Germinal center (tissue), 1 donor: Measurements from ENCODE around the gene NBPF1.
"Not testable (repeated sequence)": the region's sequence is repeated elsewhere in the genome, so short reads cannot be mapped to it uniquely, and the experiment has no call there.

ENCODE experiments used
- DNase-seq: peaks from one replicate; pipeline ENCODE4 v3.0.0; 2012; ENCODE audit warnings: mixed read lengths, low spot score

NBPF1 gene

GRCh38 chr1:16621681-16622315 lies 8.4 kb upstream of the NBPF1 start:
- not testable (repeated sequence) for DNase-seq

- no peak for DNase-seq
Observed at GRCh38 chr1:16621300-16621658, 7.9 kb upstream of the NBPF1 start.

- not testable (repeated sequence) for DNase-seq
Observed at GRCh38 chr1:16619803-16620501, 6.6 kb upstream of the NBPF1 start.

GRCh38 chr1:16618719-16619118 lies 5.4 kb upstream of the NBPF1 start:
- no peak for DNase-seq

GRCh38 chr1:16617778-16618580 lies 4.6 kb upstream of the NBPF1 start:
- no peak for DNase-seq

DNA sequence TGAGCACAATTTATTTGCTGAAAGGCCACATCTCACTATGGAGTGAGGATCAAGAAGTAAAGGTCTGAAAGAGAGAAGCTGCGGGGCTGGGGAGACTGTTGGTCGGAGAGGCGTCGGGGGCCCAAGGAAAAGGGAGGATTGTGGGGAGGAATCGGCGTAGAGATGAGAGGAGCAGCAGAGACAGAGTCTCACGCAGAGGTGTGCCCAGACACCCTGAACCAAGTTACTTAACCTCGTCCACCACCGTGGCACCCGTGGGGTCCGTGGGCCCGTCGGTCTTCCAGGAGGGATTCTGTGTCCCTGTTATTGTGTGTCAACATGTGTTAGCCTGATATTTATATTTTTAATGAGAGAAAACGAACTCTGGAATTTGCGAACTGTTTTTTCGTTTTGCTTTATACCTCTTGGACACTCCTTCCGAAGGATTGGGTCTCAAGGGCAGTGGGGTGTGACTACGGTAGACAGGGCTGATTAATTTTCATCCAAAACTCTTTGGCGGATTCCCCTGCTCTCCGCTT lies 3.8 kb upstream of the NBPF1 start:
- no peak for DNase-seq

GRCh38 chr1:16615253-16616252 lies 2.2 kb upstream of the NBPF1 start:
- no peak for DNase-seq

- DNase-seq, result no peak
Observed at GRCh38 chr1:16614361-16615252, 1.2 kb upstream of the NBPF1 start.

DNA sequence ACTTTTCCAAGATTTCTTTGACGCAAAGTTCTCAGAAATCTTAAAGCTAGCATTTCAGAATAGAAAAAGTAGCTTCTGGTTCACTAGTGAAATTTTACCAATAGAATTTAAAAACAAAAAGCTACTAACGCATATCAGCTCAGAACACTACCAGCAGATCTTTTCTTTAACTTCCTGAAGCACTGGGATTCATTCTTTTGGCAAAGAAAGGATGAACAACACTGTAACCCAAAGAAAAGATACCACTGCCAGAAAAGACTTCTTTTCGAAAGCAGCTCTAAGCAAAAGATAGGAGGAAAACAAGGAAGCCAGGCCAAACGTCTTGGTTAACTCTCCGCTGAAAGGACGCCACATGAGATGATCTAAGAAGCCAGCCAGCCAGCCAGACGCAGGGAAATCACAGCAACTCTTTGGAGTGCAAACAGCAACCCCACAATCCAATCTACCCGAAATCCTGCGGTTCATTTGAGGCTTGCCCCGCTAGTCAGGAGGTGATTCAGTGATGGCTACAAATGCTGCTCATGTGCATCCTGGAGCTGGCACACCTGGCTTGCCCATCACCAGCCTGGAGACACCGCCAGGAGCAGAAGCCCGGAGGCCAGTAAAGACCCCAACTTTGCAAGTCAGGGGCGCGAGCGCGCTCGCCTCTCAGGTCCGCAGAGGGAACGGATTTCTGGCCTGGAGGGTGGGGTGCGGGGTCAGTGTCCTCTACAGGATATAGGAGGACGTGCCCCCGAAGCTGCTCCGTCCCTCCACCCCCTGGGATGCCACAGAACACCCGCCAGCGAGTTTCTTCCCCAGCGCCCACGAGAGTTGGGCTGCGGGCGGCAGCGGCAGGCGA lies 812 bp downstream of the NBPF1 start:
- no peak for DNase-seq

DNA sequence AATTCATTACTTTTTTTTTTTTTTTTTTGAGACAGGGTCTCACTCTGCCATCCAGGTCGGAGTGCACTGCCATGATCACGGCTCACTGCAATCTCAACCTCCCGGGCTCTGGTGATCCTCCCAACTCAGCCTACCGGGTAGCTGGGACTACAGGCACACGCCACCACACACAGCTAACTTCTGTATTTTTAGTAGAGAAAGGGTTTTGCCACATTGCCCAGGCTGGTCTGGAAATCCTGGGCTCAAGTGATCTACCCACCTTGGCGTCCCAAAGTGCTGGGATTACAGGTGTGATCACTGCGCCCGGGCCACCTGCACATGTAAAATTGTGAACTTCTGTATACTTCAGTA lies 1.4 kb downstream of the NBPF1 start:
- DNase-seq, result not testable (repeated sequence)

GRCh38 chr1:16611164-16611563 lies 2.2 kb downstream of the NBPF1 start:
- not testable (repeated sequence) for DNase-seq

DNA sequence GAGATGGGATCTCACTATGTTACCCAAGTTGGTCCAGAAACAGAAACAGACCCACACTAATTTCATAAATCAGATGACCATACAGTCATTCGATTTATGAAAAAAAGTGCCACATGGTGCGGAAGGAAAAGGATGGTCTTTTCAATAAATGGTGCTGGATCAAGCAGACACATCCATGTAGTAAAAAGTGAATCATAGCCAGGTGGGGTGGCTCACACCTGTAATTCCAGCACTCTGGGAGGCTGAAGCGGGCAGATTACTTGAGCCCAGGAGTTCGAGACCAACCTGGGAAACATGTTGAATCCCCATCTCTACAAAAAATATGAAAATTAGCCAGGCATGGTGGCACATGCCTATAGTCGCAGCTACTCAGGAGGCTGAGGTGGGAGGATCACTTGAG lies 2.8 kb downstream of the NBPF1 start:
- DNase-seq, result not testable (repeated sequence)

DNA sequence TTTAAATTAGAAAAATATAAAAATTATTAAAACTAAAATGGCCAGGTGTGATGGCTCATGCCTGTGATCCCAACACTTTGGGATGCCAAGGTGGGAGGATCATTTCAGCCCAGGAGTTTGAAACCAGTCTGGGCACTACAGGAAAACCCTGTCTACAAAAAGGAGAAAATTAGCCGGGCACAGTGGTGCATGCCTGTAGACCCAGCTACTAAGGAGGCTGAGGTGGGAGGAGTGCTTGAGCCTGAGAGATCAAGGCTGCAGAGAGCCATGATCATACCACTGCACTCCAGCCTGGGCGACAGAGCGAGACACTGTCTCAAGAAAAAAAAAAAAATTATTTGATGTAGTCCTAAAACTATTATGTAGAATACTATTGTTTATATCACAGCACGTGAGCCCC lies 3.6 kb downstream of the NBPF1 start:
- not testable (repeated sequence) for DNase-seq

GRCh38 chr1:16608838-16609560 lies 4.4 kb downstream of the NBPF1 start:
- DNase-seq, result no peak

DNA sequence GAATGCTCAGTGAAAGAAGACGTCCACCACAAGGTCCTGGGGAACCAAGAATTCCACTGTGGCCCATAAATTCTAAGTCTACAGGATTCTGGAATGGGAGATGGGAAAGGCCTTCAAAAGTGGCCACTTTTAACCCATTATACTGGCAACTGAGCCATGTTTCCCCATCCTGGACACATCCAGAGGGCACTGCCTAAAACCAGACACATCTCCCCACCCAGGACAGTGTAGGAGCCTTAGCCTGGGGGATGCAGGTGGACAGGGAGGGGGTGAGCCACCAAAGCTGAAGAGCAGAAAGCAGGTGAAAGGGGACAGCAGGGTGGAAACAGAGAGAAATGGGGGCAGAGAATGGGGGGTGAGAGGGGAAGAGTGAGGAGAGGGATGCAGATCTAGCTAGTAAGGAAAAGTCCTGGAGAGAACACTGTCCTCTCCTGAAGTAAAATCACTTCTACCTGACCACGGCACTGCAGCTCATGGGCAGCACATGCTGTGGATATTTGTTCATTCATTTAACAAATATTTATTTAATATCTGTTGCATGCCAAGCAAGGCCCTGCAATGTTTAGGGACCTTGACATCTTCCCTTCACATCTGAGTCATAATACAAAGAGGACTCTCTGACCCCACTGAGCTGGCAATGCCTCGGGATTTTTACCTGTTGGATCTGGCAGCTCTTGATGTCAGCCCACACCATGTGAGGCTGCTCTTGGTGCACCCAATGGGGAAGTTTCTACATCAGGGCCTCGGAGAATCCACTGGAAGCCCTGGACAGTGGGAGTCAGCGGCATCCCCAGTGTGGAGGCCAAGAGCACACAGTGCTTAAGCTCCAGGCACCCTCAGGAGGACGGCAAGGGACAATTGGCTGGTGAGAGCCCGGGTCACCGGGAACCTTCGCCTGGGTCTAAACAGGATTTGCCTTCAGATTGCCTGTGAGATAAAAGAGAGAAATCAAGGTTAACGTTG lies 5.2 kb downstream of the NBPF1 start:
- not testable (repeated sequence) for DNase-seq

- no peak for DNase-seq
Observed at GRCh38 chr1:16607433-16607851, 5.9 kb downstream of the NBPF1 start.

GRCh38 chr1:16606666-16607432 lies 6.5 kb downstream of the NBPF1 start:
- not testable (repeated sequence) for DNase-seq
